GM12878 (cell line): ENCODE measurements around the gene OGFR. TPM values are rescaled to one million over a fixed set of nuclear protein-coding genes. Genes with fewer than 3 reads are reported as not detected.

ENCODE experiments used
- CHD2 ChIP-seq: IDR thresholded peaks from 2 replicates; pipeline ENCODE4 v1.6.1; 2011; ENCODE audit warnings: low read depth, low read length, improper control_type of control experiment, borderline replicate concordance
- EGR1 ChIP-seq, 2 experiments: IDR thresholded peaks; 1 replicate in 1 of 2; 2 replicates in 1 of 2; pipeline ENCODE4 v1.6.1; 2011 to 2012; ENCODE audit warnings: low read depth in 2 of 2, low read length in 2 of 2, borderline replicate concordance in 1 of 2, mild to moderate bottlenecking in 1 of 2, moderate library complexity in 1 of 2
- ESRRA ChIP-seq: IDR thresholded peaks from 2 replicates; pipeline ENCODE4 v1.6.1; 2012; ENCODE audit warnings: mild to moderate bottlenecking, low read length, improper control_type of control experiment
- MEF2B ChIP-seq: fragments of 450-650 bp; IDR thresholded peaks from 2 replicates; pipeline ENCODE4 v1.6.1; 2018; ENCODE audit warnings: mild to moderate bottlenecking, moderate library complexity; ENCODE audit not compliant: partially characterized antibody, poor library complexity, severe bottlenecking
- MTA2 ChIP-seq: fragments of 450-650 bp; IDR thresholded peaks from 2 replicates; pipeline ENCODE4 v1.6.1; 2016; ENCODE audit warnings: low read depth, mild to moderate bottlenecking, moderate library complexity
- NFXL1 ChIP-seq: fragments of 450-650 bp; IDR thresholded peaks from 2 replicates; pipeline ENCODE4 v1.6.1; 2017; ENCODE audit warnings: antibody characterized with exemption, mild to moderate bottlenecking, borderline replicate concordance
- SUPT20H ChIP-seq: IDR thresholded peaks from 2 replicates; pipeline ENCODE4 v1.6.1; 2011; ENCODE audit warnings: low read depth, mild to moderate bottlenecking, low read length, moderate library complexity, borderline replicate concordance; ENCODE audit not compliant: control insufficient read depth
- YY1 ChIP-seq: IDR thresholded peaks from 2 replicates; pipeline ENCODE4 v1.6.1; 2011; ENCODE audit warnings: low read depth, mild to moderate bottlenecking, low read length
- ZNF274 ChIP-seq: IDR thresholded peaks from one replicate; pipeline ENCODE4 v1.8.0; 2011; ENCODE audit not compliant: insufficient read length, insufficient read depth
- polyA plus RNA-seq, 11 experiments: library from polyadenylated mRNA; depleted of rRNA in 4 of 11; unstranded in 6 of 11; stranded (reverse) in 5 of 11; fragments of >200 nt; fragmentation: Nextera tagmentation in 4 of 11; fragmentation: Illumina TruSeq in 1 of 11; extraction: Ambion mirVana in 4 of 11; extraction: Trizol in 1 of 11; gene quantifications; 1 replicate in 1 of 11; 2 replicates in 10 of 11; pipeline versions ENCODE4 v1.2.1 to v1.2.3, GENCODE V29; 2011 to 2016; ENCODE audit warnings: inconsistent platforms in 2 of 11, missing spikeins in 2 of 11, low read depth in 1 of 11
- total RNA-seq, 4 experiments: library from RNA; depleted of rRNA in 3 of 4; stranded (reverse); fragments of >200 nt in 3 of 4; fragmentation: Illumina TruSeq in 1 of 4; extraction: Trizol in 1 of 4; gene quantifications; 2 replicates each; pipeline versions ENCODE4 v1.2.1 to v1.2.3, GENCODE V29; 2013 to 2021
- TF ChIP-seq, protein P1 (sequence below): fragments of 450-650 bp; formaldehyde crosslinking; IDR thresholded peaks from 2 replicates; pipeline ENCODE4 v1.5.0; 2022; ENCODE audit warnings: mild to moderate bottlenecking, missing genetic modification characterization
- TF ChIP-seq, protein P2 (sequence below): IDR thresholded peaks from 2 replicates; pipeline ENCODE4 v1.6.1; 2012; ENCODE audit warnings: low read length, inconsistent platforms
- TF ChIP-seq, protein P3 (sequence below): IDR thresholded peaks from 2 replicates; pipeline ENCODE4 v1.6.1; 2011; ENCODE audit warnings: borderline replicate concordance, low read depth, mild to moderate bottlenecking, moderate library complexity, mixed read lengths, low read length; ENCODE audit not compliant: insufficient read depth; ENCODE audit errors: extremely low read length
- TF ChIP-seq, protein P4 (sequence below): IDR thresholded peaks from 2 replicates; pipeline ENCODE4 v1.6.1; 2011; ENCODE audit warnings: mild to moderate bottlenecking, low read depth, low read length, moderate library complexity; ENCODE audit not compliant: insufficient replicate concordance
- TF ChIP-seq, protein P5 (sequence below): fragments of 450-650 bp; IDR thresholded peaks from 2 replicates; pipeline ENCODE4 v1.6.1; 2017; ENCODE audit warnings: mild to moderate bottlenecking, moderate library complexity

Gene OGFR
- total and polyA plus RNA-seq, 10 of the 15 experiments (the other 5 are each of a cell fraction or from before 2014, with no cell fraction given) = 0.72 to 62.1 (median 27.3) TPM

DNA sequence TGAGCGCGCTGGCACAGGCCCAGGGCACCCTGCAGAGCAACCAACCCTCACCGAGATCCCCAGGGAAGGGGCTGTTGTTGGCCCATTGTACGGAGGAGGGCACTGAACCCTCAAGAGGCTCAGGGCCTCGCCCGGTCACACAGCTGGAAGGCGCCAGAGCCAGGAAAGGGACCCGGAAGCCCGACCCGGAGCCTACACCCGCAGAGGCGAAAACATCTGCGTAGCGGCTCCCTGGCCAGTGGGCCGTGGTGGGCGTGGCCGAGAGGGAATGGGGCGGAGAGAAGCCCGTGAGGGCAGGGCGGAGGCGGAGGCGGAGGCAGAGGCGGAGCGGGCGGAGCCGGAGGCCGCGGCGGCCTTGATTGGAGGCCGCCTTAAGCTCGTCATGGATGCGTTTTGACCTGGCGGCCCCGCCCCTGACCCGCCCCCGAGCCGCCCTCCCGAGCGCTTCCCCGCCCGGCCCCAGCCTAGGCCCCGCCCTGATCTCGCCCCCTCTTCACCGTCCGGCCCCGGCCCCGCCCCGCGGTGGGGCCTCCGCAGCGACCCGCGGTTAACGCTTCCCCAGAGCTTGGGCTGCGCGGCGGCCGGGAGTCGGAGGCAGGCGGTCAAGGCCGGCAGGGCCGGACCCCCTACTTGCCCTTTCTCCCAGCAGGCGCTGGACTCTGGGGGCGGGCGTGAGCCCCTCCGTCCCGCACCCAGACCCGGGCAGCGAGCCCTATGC is 10.5 kb upstream of the OGFR start (continued):
- TF ChIP-seq CHD2 = 0 out of 2 replicates have a peak, but pooled peaks have one; percentile 11
- TF ChIP-seq YY1 = peak; percentile 9; the same call in 1 of the 2 replicates
- TF ChIP-seq, protein P1, sequence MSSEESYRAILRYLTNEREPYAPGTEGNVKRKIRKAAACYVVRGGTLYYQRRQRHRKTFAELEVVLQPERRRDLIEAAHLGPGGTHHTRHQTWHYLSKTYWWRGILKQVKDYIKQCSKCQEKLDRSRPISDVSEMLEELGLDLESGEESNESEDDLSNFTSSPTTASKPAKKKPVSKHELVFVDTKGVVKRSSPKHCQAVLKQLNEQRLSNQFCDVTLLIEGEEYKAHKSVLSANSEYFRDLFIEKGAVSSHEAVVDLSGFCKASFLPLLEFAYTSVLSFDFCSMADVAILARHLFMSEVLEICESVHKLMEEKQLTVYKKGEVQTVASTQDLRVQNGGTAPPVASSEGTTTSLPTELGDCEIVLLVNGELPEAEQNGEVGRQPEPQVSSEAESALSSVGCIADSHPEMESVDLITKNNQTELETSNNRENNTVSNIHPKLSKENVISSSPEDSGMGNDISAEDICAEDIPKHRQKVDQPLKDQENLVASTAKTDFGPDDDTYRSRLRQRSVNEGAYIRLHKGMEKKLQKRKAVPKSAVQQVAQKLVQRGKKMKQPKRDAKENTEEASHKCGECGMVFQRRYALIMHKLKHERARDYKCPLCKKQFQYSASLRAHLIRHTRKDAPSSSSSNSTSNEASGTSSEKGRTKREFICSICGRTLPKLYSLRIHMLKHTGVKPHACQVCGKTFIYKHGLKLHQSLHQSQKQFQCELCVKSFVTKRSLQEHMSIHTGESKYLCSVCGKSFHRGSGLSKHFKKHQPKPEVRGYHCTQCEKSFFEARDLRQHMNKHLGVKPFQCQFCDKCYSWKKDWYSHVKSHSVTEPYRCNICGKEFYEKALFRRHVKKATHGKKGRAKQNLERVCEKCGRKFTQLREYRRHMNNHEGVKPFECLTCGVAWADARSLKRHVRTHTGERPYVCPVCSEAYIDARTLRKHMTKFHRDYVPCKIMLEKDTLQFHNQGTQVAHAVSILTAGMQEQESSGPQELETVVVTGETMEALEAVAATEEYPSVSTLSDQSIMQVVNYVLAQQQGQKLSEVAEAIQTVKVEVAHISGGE (CRISPR knock-in tag) = no peak
- peak in 1 of 2 experiments; percentile 86; a peak in 2 of 3 replicates for TF ChIP-seq EGR1 (IDR thresholded peaks at IDR 0.05; ENCODE audit: borderline replicate concordance in 1 of 2, low read depth in 2 of 2, low read length in 2 of 2)
- no peak for TF ChIP-seq NFXL1
- no peak for TF ChIP-seq ZNF274
- TF ChIP-seq, protein P2, sequence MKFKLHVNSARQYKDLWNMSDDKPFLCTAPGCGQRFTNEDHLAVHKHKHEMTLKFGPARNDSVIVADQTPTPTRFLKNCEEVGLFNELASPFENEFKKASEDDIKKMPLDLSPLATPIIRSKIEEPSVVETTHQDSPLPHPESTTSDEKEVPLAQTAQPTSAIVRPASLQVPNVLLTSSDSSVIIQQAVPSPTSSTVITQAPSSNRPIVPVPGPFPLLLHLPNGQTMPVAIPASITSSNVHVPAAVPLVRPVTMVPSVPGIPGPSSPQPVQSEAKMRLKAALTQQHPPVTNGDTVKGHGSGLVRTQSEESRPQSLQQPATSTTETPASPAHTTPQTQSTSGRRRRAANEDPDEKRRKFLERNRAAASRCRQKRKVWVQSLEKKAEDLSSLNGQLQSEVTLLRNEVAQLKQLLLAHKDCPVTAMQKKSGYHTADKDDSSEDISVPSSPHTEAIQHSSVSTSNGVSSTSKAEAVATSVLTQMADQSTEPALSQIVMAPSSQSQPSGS = no peak
- no peak for TF ChIP-seq ESRRA
- no peak for TF ChIP-seq MTA2
- TF ChIP-seq, protein P3, sequence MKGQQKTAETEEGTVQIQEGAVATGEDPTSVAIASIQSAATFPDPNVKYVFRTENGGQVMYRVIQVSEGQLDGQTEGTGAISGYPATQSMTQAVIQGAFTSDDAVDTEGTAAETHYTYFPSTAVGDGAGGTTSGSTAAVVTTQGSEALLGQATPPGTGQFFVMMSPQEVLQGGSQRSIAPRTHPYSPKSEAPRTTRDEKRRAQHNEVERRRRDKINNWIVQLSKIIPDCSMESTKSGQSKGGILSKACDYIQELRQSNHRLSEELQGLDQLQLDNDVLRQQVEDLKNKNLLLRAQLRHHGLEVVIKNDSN = no peak
- peak; percentile 51 for TF ChIP-seq MEF2B
- TF ChIP-seq, protein P4, sequence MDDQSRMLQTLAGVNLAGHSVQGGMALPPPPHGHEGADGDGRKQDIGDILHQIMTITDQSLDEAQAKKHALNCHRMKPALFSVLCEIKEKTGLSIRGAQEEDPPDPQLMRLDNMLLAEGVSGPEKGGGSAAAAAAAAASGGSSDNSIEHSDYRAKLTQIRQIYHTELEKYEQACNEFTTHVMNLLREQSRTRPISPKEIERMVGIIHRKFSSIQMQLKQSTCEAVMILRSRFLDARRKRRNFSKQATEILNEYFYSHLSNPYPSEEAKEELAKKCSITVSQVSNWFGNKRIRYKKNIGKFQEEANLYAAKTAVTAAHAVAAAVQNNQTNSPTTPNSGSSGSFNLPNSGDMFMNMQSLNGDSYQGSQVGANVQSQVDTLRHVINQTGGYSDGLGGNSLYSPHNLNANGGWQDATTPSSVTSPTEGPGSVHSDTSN = peak; percentile 11
- TF ChIP-seq SUPT20H = no peak
- TF ChIP-seq, protein P5, sequence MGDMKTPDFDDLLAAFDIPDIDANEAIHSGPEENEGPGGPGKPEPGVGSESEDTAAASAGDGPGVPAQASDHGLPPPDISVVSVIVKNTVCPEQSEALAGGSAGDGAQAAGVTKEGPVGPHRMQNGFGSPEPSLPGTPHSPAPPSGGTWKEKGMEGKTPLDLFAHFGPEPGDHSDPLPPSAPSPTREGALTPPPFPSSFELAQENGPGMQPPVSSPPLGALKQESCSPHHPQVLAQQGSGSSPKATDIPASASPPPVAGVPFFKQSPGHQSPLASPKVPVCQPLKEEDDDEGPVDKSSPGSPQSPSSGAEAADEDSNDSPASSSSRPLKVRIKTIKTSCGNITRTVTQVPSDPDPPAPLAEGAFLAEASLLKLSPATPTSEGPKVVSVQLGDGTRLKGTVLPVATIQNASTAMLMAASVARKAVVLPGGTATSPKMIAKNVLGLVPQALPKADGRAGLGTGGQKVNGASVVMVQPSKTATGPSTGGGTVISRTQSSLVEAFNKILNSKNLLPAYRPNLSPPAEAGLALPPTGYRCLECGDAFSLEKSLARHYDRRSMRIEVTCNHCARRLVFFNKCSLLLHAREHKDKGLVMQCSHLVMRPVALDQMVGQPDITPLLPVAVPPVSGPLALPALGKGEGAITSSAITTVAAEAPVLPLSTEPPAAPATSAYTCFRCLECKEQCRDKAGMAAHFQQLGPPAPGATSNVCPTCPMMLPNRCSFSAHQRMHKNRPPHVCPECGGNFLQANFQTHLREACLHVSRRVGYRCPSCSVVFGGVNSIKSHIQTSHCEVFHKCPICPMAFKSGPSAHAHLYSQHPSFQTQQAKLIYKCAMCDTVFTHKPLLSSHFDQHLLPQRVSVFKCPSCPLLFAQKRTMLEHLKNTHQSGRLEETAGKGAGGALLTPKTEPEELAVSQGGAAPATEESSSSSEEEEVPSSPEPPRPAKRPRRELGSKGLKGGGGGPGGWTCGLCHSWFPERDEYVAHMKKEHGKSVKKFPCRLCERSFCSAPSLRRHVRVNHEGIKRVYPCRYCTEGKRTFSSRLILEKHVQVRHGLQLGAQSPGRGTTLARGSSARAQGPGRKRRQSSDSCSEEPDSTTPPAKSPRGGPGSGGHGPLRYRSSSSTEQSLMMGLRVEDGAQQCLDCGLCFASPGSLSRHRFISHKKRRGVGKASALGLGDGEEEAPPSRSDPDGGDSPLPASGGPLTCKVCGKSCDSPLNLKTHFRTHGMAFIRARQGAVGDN = 0 out of 2 replicates have a peak, but pooled peaks have one; percentile 24
